HS-5 (cell line): ENCODE data around the gene IGFL2.
A peak's percentile ranks its signal among the peaks of the same experiment; 100 is the strongest.
"Not testable (repeated sequence)": the region's sequence is repeated elsewhere in the genome, so short reads cannot be mapped to it uniquely, and the experiment has no call there.

ENCODE experiments used
- DNase-seq: peaks from one replicate; pipeline ENCODE4 v3.0.0-alpha.2; 2012; ENCODE audit warnings: low read depth

IGFL2 gene

DNA sequence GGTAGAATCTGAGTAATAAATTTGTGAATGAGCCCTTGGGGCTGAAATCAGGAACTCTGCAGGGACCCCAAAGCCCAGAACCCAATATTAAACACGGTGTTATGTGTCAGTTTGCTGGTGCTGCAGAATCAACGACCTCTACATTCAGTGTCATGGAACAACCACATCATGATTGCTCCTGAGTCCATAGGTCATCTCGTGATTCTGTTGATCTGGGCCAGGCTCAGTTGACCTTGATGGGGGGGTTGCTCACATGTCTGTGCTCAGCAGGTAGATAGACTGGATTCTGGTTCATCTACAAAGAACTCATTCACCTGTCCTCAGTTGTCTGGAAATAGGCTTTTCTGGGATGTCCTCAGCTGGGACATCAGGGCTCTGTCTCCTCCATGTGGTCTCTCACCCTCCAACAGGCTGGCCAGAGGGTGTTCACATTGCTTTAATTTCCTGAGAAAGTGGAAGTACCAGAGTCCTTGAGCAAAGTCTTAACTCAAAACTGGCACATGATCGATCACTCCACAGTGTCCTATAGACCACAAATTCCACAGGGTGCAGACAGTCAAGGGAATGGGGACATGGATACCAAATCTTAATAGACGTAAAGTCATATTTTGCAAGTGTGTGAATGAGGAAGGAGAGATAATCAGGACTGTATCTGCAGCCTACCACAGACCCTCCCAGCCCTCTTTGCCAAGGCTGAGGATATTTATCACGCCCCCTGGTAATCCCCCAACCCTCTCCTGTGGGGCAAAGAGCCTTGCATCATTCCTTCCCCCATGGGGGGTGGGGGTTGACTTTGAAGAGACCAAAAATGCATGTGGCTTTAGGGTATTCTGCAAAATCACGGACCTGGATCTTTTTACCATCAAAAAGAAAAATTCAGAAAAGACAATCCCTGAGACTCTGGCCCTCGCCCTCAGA, 42.2 kb downstream of the IGFL2 start:
- no peak for DNase-seq

DNA sequence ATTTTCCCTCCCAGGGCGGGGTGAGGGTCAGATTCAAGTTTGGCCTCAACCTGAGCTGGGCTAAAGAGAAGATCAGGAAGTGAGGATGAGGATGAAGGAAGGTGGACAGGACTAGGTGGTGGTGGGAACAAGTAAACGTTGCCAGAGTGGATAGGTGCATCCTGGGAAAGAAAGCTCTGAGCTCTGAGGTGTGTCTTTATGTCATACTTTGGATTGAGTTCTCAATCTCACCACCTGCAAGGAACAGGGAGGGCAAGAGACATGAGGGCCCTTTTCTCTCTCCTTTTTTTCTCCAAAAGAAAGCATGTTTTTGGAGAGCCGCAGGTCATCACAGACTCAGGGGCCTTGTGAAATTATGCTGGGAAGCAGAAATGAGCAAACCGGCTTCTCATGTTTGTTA, 43.3 kb downstream of the IGFL2 start:
- no peak for DNase-seq

DNA sequence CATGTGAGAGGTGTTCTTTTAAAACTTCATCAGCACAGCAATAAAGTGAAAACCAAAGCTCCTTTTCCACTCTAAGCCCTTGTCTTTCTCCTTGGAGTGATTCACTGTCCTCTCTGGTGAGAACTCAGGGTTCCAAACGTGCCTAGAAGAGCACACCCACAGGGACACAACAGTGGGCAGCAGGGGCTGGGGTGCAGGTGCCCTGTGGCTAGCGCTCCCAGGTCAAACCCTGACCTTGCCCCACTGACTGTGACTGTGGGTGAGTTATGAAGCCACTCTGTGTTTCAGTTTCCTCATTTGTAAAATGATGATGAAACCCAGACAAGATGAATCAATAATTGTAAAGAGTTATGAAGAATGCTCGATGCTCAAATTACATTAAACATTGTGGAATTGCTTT, 43.9 kb downstream of the IGFL2 start:
- DNase-seq, result no peak

DNA sequence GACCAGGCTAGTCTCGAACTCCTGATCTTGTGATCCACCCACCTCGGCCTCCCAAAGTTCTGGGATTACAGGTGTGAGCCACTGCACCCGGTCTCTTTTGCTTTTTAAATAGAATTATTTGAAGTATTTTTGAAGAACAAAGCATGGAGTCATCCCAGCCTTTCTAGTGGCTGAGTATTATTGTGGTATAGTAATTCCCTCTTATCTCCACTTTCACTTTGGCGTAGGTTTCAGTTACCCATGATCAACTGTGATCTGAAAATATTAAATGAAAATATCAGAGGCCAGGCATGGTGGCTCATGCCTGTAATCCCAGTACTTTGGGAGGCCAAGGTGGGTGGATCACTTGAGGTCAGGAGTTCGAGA, 44.6 kb downstream of the IGFL2 start:
- DNase-seq, result not testable (repeated sequence)

DNA sequence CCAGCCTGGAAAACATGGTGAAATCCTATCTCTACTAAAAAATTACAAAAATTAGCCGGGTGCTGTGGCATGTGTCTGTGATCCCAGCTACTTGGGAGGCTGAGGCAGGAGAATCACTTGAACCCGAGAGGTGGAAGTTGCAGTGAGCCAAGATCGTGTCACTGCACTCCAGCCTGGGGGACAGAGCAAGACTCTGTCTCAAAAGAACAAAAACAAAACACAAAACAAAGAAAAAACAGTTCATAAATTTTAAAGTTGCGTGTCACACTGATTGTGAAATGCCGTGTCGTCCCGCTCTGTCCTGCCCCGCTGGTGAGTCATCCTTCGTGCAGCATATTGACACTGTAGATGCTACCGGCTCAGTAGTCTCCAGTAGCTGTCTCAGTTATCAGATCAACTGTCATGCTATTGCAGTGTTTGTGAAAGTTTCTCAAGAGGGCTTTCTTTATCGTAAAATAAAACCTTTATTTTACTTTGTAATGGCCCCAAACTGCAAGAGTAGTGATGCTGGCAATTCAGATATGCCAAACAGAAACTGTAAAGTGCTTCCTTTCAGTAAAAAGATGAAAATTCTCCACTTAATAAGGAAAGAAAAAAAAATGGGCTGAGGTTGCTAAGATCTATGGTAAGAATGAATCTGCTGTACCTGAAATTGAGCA, 45.1 kb downstream of the IGFL2 start:
- DNase-seq, result peak; percentile 40

DNA sequence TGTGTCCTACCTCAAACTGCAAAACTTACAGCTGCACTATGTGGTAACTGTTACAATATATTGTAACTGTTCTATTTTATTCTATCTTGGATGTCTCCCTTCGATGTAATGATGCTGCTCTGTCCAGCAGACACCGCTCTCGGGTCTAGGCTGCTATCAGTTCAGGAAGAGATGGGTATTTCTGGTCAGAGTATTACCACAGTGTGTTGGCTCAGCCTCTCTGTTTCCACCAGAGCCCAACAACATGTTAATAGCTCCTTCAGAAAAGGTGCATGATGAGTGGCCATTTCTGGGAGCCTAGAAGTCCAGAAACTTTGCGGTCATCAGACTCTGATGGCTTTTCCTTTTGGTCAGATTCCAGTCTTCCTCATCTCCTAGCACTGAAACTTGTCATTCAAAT, 45.6 kb downstream of the IGFL2 start:
- DNase-seq, result no peak

DNA sequence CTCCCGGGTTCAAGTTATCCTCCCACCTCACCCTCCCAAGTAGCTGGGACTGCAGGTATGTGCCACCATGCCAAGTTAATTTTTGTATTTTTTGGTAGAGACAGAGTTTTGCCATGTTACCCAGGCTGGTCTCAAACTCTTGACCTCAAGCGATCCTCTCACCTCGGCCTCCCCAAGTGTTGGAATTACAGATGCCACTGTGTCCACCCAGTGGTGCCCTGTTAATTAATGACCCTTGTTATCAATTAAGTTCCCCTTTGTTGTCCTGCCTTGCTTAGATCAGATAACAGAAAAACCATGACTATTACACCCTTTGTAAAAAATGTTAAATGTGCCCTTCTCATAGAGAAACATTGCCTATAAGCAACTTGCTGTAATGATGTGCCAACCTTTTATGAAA, 47.1 kb downstream of the IGFL2 start:
- DNase-seq, result no peak

DNA sequence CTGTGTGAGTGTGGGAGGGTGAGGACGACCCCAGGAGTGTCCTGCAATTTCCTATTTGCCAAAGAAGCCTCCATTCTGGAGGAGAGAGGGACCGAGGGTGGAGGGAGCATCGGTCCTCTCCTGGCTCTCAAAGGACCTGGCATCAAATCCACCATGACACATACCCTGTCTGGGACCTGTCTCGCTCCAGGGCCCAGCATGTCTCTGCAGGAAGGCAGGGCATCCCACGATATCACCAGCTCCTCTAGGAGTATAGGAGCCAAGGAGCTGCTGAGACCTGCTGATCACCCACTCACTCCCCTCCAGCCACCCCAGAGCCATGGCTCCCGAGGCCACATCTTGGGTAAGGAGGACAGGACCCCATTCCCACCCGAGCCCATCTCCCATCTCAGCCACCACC, 47.9 kb downstream of the IGFL2 start:
- not testable (repeated sequence) for DNase-seq

DNA sequence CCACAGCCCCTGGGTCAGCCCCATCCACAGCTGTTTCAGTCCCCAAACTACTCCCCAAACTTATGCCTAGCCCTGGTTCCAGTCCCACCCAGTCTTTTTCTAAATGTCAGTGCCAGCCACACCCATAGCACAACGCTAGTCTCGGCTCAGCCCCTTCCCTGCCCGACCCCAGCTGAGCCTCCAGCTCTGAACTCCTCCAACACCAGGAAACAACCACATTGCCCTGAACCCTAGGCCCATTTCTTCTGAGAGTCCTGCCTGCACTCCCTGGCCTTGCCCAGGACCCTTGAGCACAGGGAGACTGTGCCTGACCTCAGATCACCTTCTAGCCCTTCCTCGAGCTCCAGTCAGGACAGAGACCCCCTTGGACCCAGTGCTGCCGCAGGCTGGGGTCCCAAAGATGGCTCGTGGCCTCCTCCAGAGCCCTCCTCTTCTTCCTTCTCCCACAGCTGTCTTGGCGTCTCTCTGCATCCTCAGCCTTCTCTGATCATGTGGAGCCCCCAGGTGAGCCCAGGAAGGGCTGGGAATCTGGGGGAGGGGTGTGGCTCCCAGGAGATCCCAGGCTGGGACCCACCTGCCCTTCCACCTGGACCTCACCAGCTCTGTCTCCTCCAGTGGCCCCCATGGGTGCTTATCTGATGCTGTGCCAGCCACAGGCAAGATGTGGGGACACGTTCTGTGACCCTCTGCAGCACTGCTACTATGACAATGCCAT, 48.5 kb downstream of the IGFL2 start:
- no peak for DNase-seq

DNA sequence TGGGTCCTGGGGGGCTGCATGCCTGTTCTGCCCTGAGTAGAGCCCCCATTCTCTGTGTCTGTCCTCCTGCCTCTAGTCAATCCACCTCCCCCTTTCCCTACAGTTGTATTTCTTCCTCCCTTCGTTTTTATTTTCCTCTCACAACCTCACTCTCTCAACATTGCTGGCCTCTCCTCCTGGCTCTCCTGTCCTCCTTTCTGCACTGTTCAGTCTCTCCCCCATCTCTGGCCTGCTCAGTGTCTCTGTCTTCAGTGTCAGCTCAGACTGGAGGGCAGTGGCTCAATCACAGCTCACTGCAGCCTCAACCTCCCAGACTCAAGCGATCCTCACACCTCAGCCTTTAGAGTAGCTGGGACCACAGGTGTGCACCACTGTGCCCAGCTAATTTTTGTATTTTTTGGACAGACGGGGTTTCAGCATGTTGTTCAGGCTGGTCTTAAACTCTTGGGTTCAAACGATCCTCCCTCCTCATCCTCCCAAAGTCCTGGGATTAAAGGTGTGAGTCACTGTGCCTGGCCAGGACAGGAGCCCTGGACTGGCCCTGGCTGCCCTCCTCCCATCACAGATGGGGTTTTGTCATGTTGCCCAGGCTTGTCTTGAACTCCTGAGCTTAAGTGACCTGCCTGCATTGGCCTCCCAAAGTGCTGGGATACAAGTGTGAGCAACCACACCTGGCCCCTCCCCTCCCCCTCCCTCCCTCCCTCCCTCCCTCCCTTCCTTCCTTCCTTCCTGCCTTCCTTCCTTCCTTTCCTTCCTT, 49.5 kb downstream of the IGFL2 start:
- no peak for DNase-seq

DNA sequence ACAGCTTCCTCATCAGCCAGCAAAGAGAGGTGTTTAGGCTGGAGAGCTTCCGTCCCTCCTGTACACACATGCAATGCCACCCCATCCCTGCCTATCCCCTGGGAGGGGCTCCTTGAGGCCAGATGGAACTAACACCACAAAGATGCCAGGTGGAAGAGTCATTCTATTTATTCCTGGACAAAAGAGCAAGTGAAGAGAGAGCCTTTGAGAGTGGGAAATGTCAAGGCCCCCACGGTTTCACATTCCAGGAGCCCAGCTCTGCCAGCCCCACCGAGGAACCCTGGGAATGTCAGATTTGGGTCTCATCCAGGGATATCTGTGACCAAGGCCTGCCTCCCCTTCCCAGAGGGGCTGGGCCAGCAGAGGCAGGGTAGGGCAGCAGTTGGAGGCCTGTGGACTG, 50.7 kb downstream of the IGFL2 start:
- DNase-seq, result no peak

DNA sequence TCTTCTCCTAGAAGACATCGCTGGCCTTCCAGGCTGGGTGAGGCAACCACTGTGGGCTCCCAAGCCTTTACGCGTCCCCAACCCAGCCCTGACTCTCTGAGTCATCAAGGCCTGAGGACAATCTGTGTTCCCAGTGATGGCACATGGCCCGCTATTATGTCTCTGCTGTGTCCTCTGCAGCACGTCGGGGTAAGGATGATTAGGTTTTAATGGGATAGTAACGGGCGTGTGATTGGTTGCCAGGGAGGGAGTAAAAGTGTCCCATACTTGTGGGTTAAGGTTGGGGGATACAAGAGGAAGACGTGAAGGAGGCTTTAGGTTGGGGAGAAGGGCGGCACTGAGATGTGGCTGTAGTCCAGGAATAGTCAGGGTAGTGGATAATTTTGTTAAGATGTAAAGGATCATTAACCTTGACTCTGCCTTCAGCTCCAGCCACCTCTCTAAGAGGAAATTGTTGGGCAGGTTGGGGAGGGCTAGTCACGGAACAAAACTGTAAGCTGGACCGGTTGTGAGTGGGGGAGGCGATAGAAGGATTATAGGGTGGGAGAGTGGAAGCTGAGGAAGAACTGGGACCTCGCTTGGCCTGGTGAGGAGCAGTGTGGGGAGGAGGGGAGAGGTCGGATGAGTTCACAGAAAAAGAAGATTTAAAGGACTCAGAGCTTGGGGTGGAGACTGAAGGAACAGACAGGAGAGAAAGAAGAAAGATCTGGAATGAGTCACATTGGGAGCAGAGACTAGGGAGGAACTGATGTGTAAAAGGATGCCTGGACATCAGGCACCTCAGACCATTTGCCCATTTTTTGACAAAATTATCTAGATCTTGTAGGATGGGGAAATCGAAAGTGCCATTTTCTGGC, 53.6 kb downstream of the IGFL2 start:
- no peak for DNase-seq

DNA sequence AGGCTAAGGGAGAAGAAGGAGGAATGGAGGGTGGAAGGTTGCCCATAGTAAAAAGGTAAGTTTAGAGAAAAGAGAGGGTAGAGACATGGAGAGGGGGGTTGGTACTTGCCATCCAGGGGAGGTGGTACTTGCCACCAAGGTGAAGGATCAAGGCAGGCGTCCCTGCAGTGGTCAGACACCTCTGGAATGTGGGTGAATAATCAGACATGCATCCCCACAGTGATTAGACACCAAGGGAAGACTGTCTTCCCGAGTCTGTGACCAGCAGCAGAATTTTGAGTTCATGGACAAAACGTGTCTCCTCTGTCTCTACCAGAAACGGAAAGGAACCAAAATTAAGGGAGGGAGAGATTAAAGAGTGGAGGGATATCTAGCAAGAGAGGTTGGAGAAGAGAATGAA, 54.4 kb downstream of the IGFL2 start:
- DNase-seq, result no peak

DNA sequence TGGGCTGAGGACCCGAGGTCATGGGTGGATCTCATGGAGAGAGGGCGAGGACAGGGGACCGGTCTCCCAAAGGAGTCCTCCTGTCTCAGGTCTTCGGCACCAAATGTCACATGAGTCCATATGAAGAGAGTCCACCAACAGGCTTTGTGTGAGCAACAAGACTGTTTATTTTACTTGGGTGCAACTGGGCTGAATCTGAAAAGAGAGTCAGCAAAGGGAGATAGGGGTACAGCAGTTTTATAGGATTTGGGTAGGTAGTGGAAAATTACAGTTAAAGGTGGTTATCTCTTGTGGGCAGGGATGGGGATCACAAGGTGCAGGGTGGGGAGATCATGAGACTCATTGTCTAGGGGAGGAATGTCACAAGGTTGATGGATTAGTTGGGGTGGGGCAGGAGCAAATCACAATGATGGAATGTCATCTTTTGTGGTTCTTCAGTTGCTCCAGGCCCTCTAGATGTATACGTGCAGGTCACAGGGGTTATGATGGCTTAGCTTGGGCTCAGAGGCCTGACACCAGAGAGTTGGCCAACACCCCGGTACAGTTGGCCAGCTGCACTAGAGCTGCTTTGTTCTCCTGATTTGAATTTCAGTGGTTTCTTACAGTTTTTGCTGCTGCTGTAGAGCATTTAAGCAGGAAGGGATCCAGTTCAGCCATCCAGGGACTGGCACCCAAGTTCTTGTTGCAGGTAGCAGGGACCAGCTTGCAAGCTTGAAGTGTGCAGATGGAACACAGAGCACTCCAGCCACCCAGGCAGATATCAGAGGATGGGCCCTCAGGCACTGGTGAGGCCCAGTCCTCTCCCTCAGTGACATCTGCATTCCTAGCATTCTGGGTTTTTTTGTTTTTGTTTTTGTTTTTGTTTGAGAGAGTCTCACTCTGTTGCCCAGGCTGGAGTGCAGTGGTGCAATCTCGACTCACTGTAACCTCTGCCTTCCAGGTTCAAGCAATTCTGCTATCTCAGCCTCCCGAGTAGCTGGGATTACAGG, 55.1 kb downstream of the IGFL2 start:
- no peak for DNase-seq

DNA sequence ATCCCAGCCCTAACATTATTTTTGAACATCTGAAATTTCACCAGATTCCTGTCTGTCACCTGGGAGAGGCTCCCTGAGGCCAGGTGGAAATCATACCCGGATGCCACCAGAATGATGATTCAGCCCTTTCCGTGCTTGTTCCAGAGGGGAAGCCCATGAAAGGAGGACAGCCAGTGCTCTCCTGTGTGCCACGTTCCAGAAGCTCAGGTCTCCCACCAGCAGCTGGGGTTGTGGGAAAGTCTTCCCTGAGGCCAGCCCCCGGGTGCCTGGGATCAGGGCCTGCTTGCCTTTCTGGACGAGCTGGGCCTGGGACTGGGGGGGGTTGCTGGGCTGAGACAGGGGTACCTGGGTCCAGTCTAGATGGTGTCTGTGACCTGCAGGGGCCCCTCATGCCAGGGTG, 56.0 kb downstream of the IGFL2 start:
- DNase-seq, result no peak

DNA sequence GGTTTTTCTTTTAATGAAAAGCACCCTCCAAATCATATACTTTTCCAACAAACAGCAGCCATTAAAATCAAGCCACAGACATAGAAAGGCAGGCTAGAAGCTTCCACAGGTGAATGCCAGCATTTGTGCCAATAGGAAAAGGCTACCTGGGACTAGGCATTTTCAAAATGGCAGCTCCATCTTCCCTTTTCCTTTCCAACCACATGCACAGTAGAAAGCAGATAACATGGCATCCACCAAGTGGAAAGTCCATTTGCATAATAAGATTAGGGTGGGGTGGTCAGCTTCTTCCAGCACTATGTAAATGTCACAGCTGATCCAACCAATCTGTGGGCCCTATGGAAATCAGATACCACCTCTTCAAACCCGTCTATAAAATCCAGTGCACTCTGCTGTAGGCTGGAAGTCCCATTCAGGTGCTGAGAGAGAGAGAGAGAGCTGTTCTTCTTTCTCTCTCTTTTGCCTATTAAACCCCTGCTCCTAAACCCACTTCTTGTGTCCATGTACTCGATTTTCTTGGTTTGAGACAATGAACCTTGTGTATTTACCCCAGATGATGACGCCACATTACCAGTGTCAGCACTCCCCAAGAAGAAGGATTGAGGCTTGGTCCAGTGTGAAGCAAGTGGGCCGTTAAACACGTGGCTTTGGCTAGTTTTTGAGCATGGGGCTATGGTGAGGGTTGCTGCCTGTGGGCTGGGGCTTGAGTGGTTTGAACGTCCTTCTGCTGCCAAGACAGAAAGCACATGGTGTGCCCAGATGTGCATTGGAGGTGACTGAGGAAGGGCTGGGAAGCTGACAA, 57.3 kb downstream of the IGFL2 start:
- DNase-seq, result no peak

DNA sequence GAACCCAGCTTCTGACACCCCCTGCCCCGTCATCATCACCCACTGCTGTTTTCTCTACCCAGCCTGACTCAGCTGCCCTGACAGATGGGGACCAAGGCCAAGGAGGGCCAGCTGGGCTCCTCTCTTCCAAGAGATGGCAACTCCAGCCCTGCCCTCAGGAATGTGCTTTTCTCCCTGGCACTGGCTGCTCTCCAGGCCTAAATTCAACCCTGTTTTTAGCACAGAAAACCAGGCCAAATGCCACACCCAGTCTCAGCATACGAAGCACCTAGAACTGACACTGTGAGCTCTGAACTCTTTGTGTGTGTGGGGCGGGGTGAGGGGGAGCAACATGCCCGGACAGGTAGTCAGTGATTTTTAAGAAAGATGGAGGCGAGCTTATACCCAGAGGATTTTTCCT, 58.1 kb downstream of the IGFL2 start:
- no peak for DNase-seq

DNA sequence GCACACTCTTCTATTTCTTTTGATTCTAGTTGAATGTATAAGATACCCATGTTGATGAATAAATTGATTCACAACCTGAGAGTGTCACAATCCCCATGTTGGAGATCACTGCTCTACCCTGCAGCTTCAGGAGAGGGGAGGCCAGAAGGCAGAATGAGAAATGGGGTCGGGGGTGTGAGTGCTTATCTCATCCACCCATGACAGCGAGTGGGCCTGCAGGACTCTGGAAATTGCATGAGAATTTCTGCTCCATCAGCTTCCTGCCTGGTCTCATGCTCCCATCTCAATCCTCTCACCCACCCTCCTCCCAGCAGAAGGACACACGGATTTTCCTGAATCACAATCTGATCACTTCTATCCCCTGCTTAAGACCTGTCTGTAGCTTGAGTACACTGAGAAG, 58.6 kb downstream of the IGFL2 start:
- no peak for DNase-seq

DNA sequence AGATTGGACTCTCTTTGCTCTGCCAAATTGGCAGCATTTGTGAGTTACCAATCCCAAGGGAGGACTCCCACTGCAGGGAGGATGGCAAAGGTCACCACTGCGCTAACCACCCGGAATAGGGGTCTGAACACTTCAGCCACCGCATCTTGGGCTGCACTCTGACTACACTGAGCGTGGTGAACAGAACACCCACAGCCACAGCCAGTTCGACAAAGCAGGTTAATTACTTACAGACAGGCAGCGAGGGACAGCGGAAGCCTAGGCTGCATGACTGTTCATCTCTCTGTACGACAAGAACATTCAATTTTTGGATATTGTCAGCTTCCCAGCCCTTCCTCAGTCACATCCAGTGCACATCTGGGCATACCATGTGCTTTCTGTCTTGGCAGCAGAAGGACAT, 59.8 kb downstream of the IGFL2 start:
- DNase-seq, result not testable (repeated sequence)
